Fibroblast of skin of right quadriceps (primary cell): ENCODE results near the gene GAL.
"Not testable (repeated sequence)": the region's sequence is repeated elsewhere in the genome, so short reads cannot be mapped to it uniquely, and the experiment has no call there.

Experiments used
- DNase-seq: peaks from one replicate; pipeline ENCODE4 v3.0.0-alpha.2; 2013

Gene GAL

GRCh38 chr11:68684385-68685356 lies at the start of gene GAL:
GAL (plus strand) TSS chr11:68684544; CDS start chr11:68684924, 380 bp downstream.
- no peak for DNase-seq

- DNase-seq, result not testable (repeated sequence)
Measured at GRCh38 chr11:68634606-68635005, 49.7 kb upstream of the GAL start.

GRCh38 chr11:68635172-68635571 lies 49.2 kb upstream of the GAL start:
- not testable (repeated sequence) for DNase-seq

- DNase-seq, result not testable (repeated sequence)
Measured at GRCh38 chr11:68635883-68636282, 48.5 kb upstream of the GAL start.

- DNase-seq, result not testable (repeated sequence)
Measured at GRCh38 chr11:68639322-68639721, 45.0 kb upstream of the GAL start.

- no peak for DNase-seq
Measured at GRCh38 chr11:68641880-68642279, 42.5 kb upstream of the GAL start.

GRCh38 chr11:68643585-68643984 lies 40.8 kb upstream of the GAL start:
- no peak for DNase-seq

- DNase-seq, result no peak
Measured at GRCh38 chr11:68646832-68647231, 37.5 kb upstream of the GAL start.

- DNase-seq, result no peak
Measured at GRCh38 chr11:68649851-68650555, 34.3 kb upstream of the GAL start.

GRCh38 chr11:68650801-68651200 lies 33.5 kb upstream of the GAL start:
- no peak for DNase-seq

GRCh38 chr11:68651208-68651984 lies 32.9 kb upstream of the GAL start:
- no peak for DNase-seq

- DNase-seq, result no peak
Measured at GRCh38 chr11:68651985-68652682, 32.2 kb upstream of the GAL start.

- DNase-seq, result no peak
Measured at GRCh38 chr11:68652683-68653156, 31.6 kb upstream of the GAL start.

GRCh38 chr11:68653486-68654430 lies 30.6 kb upstream of the GAL start:
- DNase-seq, result no peak

GRCh38 chr11:68654978-68655377 lies 29.4 kb upstream of the GAL start:
- no peak for DNase-seq

- no peak for DNase-seq
Measured at GRCh38 chr11:68655406-68655805, 28.9 kb upstream of the GAL start.

- no peak for DNase-seq
Measured at GRCh38 chr11:68655806-68656205, 28.5 kb upstream of the GAL start.

GRCh38 chr11:68657021-68657780 lies 27.1 kb upstream of the GAL start:
- DNase-seq, result no peak

- DNase-seq, result no peak
Measured at GRCh38 chr11:68658097-68658496, 26.2 kb upstream of the GAL start.

GRCh38 chr11:68658661-68659060 lies 25.7 kb upstream of the GAL start:
- DNase-seq, result no peak
